H1 (cell line): ENCODE results near the gene FOSL2. TPM values are rescaled to one million over a fixed set of nuclear protein-coding genes. Genes with fewer than 3 reads are reported as not detected.

Experiments used
- CTCF ChIA-PET: fragments of 300-600 bp; sonication (Branson Sonifier 250); formaldehyde crosslinking; loops from one replicate; lab custom pipeline; 2021; ENCODE audit not compliant: partially characterized antibody; lab: Charles Lee
- POLR2A ChIA-PET: fragments of 300-600 bp; sonication (Branson Sonifier 250); formaldehyde crosslinking; loops from one replicate; lab custom pipeline; 2021; ENCODE audit warnings: inconsistent platforms; ENCODE audit not compliant: partially characterized antibody; lab: Charles Lee
- DNase-seq, 2 experiments: peaks; one replicate each; pipeline versions ENCODE4 v3.0.0 to v3.0.0-alpha.2; 2010 to 2022; ENCODE audit warnings: low spot score in 2 of 2, low read depth in 1 of 2, mixed read lengths in 1 of 2
- FAIRE-seq: peaks from 2 replicates; lab custom pipeline; 2011; peaks lifted over from hg19 to GRCh38; lab: Jason Lieb, UNC
- H2AFZ ChIP-seq: 2 replicates; pipeline ENCODE4 v1.8.1; 2012; ENCODE audit warnings: low read length, inconsistent platforms
- H2AK5ac ChIP-seq: 2 replicates; pipeline ENCODE4 v1.6.1; 2013; ENCODE audit warnings: low read depth, low read length
- H2BK120ac ChIP-seq: replicated peaks from 2 replicates; pipeline ENCODE3; 2013; ENCODE audit warnings: low read depth, low read length, inconsistent platforms
- H2BK12ac ChIP-seq: 2 replicates; pipeline ENCODE4 v1.6.1; 2013; ENCODE audit warnings: low read depth, low read length
- H2BK15ac ChIP-seq: 2 replicates; pipeline ENCODE4 v1.6.1; 2013; ENCODE audit warnings: low read length
- H2BK20ac ChIP-seq: 2 replicates; pipeline ENCODE4 v1.6.1; 2013; ENCODE audit warnings: low read length
- H2BK5ac ChIP-seq: 2 replicates; pipeline ENCODE4 v1.6.1; 2013; ENCODE audit warnings: low read depth, low read length
- H3K14ac ChIP-seq: 2 replicates; pipeline ENCODE4 v1.6.1; 2013; ENCODE audit warnings: inconsistent platforms; ENCODE audit not compliant: insufficient read length
- H3K18ac ChIP-seq: 2 replicates; pipeline ENCODE4 v1.6.1; 2013; ENCODE audit warnings: low read length; ENCODE audit errors: extremely low read depth
- H3K23ac ChIP-seq: 2 replicates; pipeline ENCODE4 v1.6.1; 2013; ENCODE audit warnings: inconsistent platforms; ENCODE audit not compliant: insufficient read length
- H3K23me2 ChIP-seq: 2 replicates; pipeline ENCODE4 v1.6.1; 2013; ENCODE audit warnings: low read depth, low read length
- H3K27ac ChIP-seq: 2 replicates; pipeline ENCODE4 v1.6.1; 2011; ENCODE audit warnings: low read depth, low read length, inconsistent platforms
- H3K27me3 ChIP-seq, 4 experiments: replicated peaks in 1 of 4; 1 replicate in 1 of 4; 2 replicates in 3 of 4; pipeline versions ENCODE4 v1.6.1 to v1.8.1; 2011 to 2013; ENCODE audit warnings: low read length in 3 of 4, mild to moderate bottlenecking in 3 of 4, inconsistent platforms in 2 of 4, mixed read lengths in 2 of 4, moderate library complexity in 1 of 4; ENCODE audit not compliant: control insufficient read depth in 3 of 4, insufficient read depth in 3 of 4; ENCODE audit errors: extremely low read depth in 1 of 4
- H3K36me3 ChIP-seq, 4 experiments: 2 replicates each; pipeline versions ENCODE4 v1.6.1 to v1.8.1; 2011 to 2013; ENCODE audit warnings: mild to moderate bottlenecking in 4 of 4, low read length in 3 of 4, moderate library complexity in 2 of 4, control low read depth in 1 of 4, inconsistent platforms in 1 of 4; ENCODE audit not compliant: insufficient read depth in 4 of 4, control insufficient read depth in 2 of 4
- H3K4ac ChIP-seq: replicated peaks from 2 replicates; pipeline ENCODE3; 2013; ENCODE audit warnings: low read length, low read depth, mixed read lengths, inconsistent platforms; ENCODE audit not compliant: insufficient read length
- H3K4me1 ChIP-seq, 4 experiments: replicated peaks in 1 of 4; 1 replicate in 1 of 4; 2 replicates in 3 of 4; pipeline versions ENCODE4 v1.6.1 to v1.8.1; 2011 to 2013; ENCODE audit warnings: low read length in 3 of 4, inconsistent platforms in 2 of 4, mixed read lengths in 1 of 4; ENCODE audit not compliant: insufficient read depth in 4 of 4, control insufficient read depth in 3 of 4
- H3K4me2 ChIP-seq, 2 experiments: 2 replicates each; pipeline versions ENCODE4 v1.6.1 to v1.8.1; 2011 to 2013; ENCODE audit warnings: low read depth in 2 of 2, low read length in 2 of 2, control low read depth in 1 of 2, inconsistent platforms in 1 of 2, mild to moderate bottlenecking in 1 of 2; ENCODE audit not compliant: insufficient read depth in 1 of 2
- H3K4me3 ChIP-seq, 4 experiments: fragments of 200-600, 300-600 bp in 1 of 4; sonication (generic), shearing (Covaris generic), sonication (Bioruptor Twin) in 1 of 4; 2 replicates each; pipeline versions ENCODE4 v1.5.1 to v1.8.1; 2011 to 2016; ENCODE audit warnings: low read length in 4 of 4, low read depth in 3 of 4, control low read depth in 2 of 4, inconsistent platforms in 2 of 4, mild to moderate bottlenecking in 2 of 4, mixed read lengths in 1 of 4, moderate library complexity in 1 of 4; ENCODE audit not compliant: insufficient read depth in 2 of 4; ENCODE audit errors: extremely low read depth in 1 of 4
- H3K56ac ChIP-seq: replicated peaks from 2 replicates; pipeline ENCODE3; 2013; ENCODE audit warnings: low read depth, mild to moderate bottlenecking, mixed read lengths, low read length, inconsistent platforms; ENCODE audit not compliant: insufficient read length
- H3K79me1 ChIP-seq: 2 replicates; pipeline ENCODE4 v1.6.1; 2013; ENCODE audit warnings: low read depth, low read length, control low read depth
- H3K79me2 ChIP-seq, 2 experiments: 2 replicates each; pipeline versions ENCODE4 v1.6.1 to v1.8.1; 2012 to 2013; ENCODE audit warnings: low read length in 2 of 2, mild to moderate bottlenecking in 2 of 2, inconsistent platforms in 1 of 2; ENCODE audit not compliant: insufficient read depth in 2 of 2, control insufficient read depth in 1 of 2
- H3K9ac ChIP-seq, 4 experiments: replicated peaks in 1 of 4; 1 replicate in 1 of 4; 2 replicates in 3 of 4; pipeline versions ENCODE4 v1.6.1 to v1.8.1; 2011 to 2013; ENCODE audit warnings: low read depth in 3 of 4, low read length in 3 of 4, control low read depth in 2 of 4, mild to moderate bottlenecking in 2 of 4, moderate library complexity in 2 of 4, inconsistent platforms in 1 of 4; ENCODE audit errors: extremely low read depth in 1 of 4
- H3K9me3 ChIP-seq, 2 experiments: 2 replicates each; pipeline versions ENCODE4 v1.6.1 to v1.8.1; 2012 to 2013; ENCODE audit warnings: mild to moderate bottlenecking in 2 of 2, moderate library complexity in 2 of 2, control low read depth in 1 of 2, inconsistent platforms in 1 of 2, low read depth in 1 of 2, low read length in 1 of 2, mixed read lengths in 1 of 2; ENCODE audit not compliant: insufficient read depth in 2 of 2
- H4K20me1 ChIP-seq, 2 experiments: replicated peaks in 1 of 2; 2 replicates each; pipeline versions ENCODE3 to v1.8.1; 2011 to 2013; ENCODE audit warnings: inconsistent platforms in 2 of 2, low read length in 2 of 2, mild to moderate bottlenecking in 1 of 2; ENCODE audit not compliant: insufficient read depth in 2 of 2, control insufficient read depth in 1 of 2
- H4K5ac ChIP-seq: 2 replicates; pipeline ENCODE4 v1.6.1; 2013; ENCODE audit warnings: low read length, low read depth, mixed read lengths, inconsistent platforms; ENCODE audit not compliant: insufficient read length
- H4K8ac ChIP-seq: 2 replicates; pipeline ENCODE4 v1.8.0; 2013; ENCODE audit warnings: mild to moderate bottlenecking, moderate library complexity, low read length, inconsistent platforms; ENCODE audit not compliant: insufficient read depth; ENCODE audit errors: extremely low read depth
- H4K91ac ChIP-seq: replicated peaks from 2 replicates; pipeline ENCODE3; 2013; ENCODE audit warnings: low read length, mixed read lengths, inconsistent platforms; ENCODE audit not compliant: insufficient read length
- EZH2 ChIP-seq: fragments of 200-600 bp; sonication (generic); IDR thresholded peaks from 2 replicates; pipeline ENCODE4 v1.7.1; 2012; ENCODE audit warnings: low read depth, mild to moderate bottlenecking, moderate library complexity, low read length, inconsistent platforms; ENCODE audit not compliant: severe bottlenecking
- TBP ChIP-seq: IDR thresholded peaks from 2 replicates; pipeline ENCODE4 v1.6.1; 2011; ENCODE audit warnings: low read depth, low read length, improper control_type of control experiment
- WGBS, 2 experiments: shearing (Covaris generic) in 1 of 2; methylation state at CpG; one replicate each; pipeline versions ENCODE4 v1.1.6 to v1.1.7; 2013 to 2015; ENCODE audit warnings: low lambda C conversion rate in 2 of 2, mixed read lengths in 2 of 2, inconsistent platforms in 1 of 2, low coverage in 1 of 2, missing lambda C conversion rate in 1 of 2; ENCODE audit not compliant: insufficient replicate concordance in 2 of 2, insufficient coverage in 1 of 2, insufficient read length in 1 of 2; ENCODE audit errors: extremely low coverage in 1 of 2, missing lambda C conversion rate in 1 of 2; 5-methylcytosine and 5-hydroxymethylcytosine counted together
- polyA plus RNA-seq, 7 experiments: library from polyadenylated mRNA; depleted of rRNA in 3 of 7; stranded (reverse) in 5 of 7; unstranded in 2 of 7; fragments of >200 nt in 5 of 7; fragments of 200-250 nt in 2 of 7; gene quantifications; 1 replicate in 5 of 7; 2 replicates in 1 of 7; 4 replicates in 1 of 7; pipeline versions ENCODE4 v1.2.1 to v1.2.3, GENCODE V29; 2011 to 2013; ENCODE audit warnings: missing spikeins in 2 of 7, mixed read lengths in 2 of 7
- total RNA-seq: library from RNA; stranded (reverse); fragmentation: NEBNext Ultra II Directional; extraction: Animal tissue kit (Norgen Biotek cat#: 25700); gene quantifications from 2 replicates; pipeline ENCODE4 v1.2.1, GENCODE V29; 2021

Gene FOSL2
- total and polyA plus RNA-seq, 2 of the 8 experiments (the other 6 are each of a cell fraction or from before 2014, with no cell fraction given), result 1.5 to 4.5 TPM

GRCh38 chr2:28394997-28395333 is 2.3 kb downstream of the FOSL2 start:
- H4K5ac ChIP-seq, result no peak overlapping the region
- TF ChIP-seq EZH2, result peak; percentile 39
- TF ChIP-seq TBP, result no peak
- H2BK12ac ChIP-seq, result no peak overlapping the region
- H2AK5ac ChIP-seq, result no peak overlapping the region
- 86% methylated on average over 7 of the region's 7 CpGs; no CpG with 5 or more reads in 1 of the 2 experiments for WGBS, 2 experiments
- peaks cover 13 to 35% (median 28%) of the 10 kb centered on the region in 4 experiments for H3K27me3 ChIP-seq
- no peak overlapping the region for H3K23ac ChIP-seq
- ChIA-PET CTCF (interaction anchor here (0.9 kb wide), 1 partner anchor 240 kb away, joined by 3 read pairs; no protein-coding TSS in a partner anchor), POLR2A (interaction anchor here (1.5 kb wide), 1 partner anchor 642 kb away, joined by 3 read pairs; no protein-coding TSS in a partner anchor)
- H3K27ac ChIP-seq, result no peak overlapping the region
- no peak overlapping the region for H2BK120ac ChIP-seq
- no peaks in the 10 kb centered on the region for H3K36me3 ChIP-seq
- peak overlapping the region in 1 of 2 experiments; percentile 81; a peak in 1 of 4 replicates for H3K4me2 ChIP-seq
- FAIRE-seq (no peak), DNase-seq (no peak)
- H2AFZ ChIP-seq, result no peak overlapping the region
- no peak overlapping the region for H4K8ac ChIP-seq
- peak overlapping the region; percentile 34; the same call in 1 of the 2 replicates for H2BK20ac ChIP-seq
- H3K56ac ChIP-seq, result no peak overlapping the region
- no peak overlapping the region for H3K4ac ChIP-seq
- H2BK5ac ChIP-seq, result no peak overlapping the region
- peak overlapping the region in 1 of 4 experiments; percentile 94; a peak in 2 of 8 replicates for H3K4me3 ChIP-seq
- H4K20me1 ChIP-seq, result peaks cover 2 to 8% of the 10 kb centered on the region in 2 experiments
- no peak overlapping the region for H3K14ac ChIP-seq
- H3K23me2 ChIP-seq, result peaks cover 21% of the 10 kb centered on the region
- H3K18ac ChIP-seq, result no peak overlapping the region
- H3K79me1 ChIP-seq, result no peaks in the 10 kb centered on the region; the same call in 1 of the 2 replicates
- H3K9ac ChIP-seq, result no peak overlapping the region
- H2BK15ac ChIP-seq, result no peak overlapping the region
- H3K79me2 ChIP-seq, result no peaks in the 10 kb centered on the region
- no peak overlapping the region for H4K91ac ChIP-seq
- H3K4me1 ChIP-seq, result peaks cover 0 to 9% (median 7%) of the 10 kb centered on the region in 4 experiments; a peak in 5 of 7 replicates
- no peaks in the 10 kb centered on the region for H3K9me3 ChIP-seq
